Left lung (tissue), 10 donors: ENCODE results near the gene ZSCAN10. TPM values are rescaled to one million over a fixed set of nuclear protein-coding genes. Genes with fewer than 3 reads are reported as not detected.

Experiments
- ATAC-seq: fragments of 200-7000 bp; cut with Tn5 transposase; one replicate; pipeline ENCODE4 v1.9.1; 2020; ENCODE audit warnings: moderate library complexity
- DNase-seq, 4 donors: peaks; one replicate each; pipeline ENCODE4 v3.0.0-alpha.2; 2013 to 2020
- H3K27ac ChIP-seq, 2 donors: fragments of 200-600 bp; sonication (generic) in 1 of 2; one replicate each; pipeline versions ENCODE4 v1.5.0 to v1.8.0; 2020 to 2021
- H3K27me3 ChIP-seq, 2 donors: fragments of 200-600 bp; sonication (generic) in 1 of 2; one replicate each; pipeline versions ENCODE4 v1.5.0 to v1.8.0; 2020 to 2021
- H3K36me3 ChIP-seq, 2 donors: fragments of 200-600 bp; sonication (generic) in 1 of 2; one replicate each; pipeline versions ENCODE4 v1.5.0 to v1.8.0; 2020 to 2021
- H3K4me1 ChIP-seq, 2 donors: fragments of 200-600 bp; one replicate each; pipeline ENCODE4 v1.8.0; 2021
- H3K4me3 ChIP-seq, 2 donors: fragments of 200-600 bp; sonication (generic) in 1 of 2; one replicate each; pipeline versions ENCODE4 v1.5.0 to v1.8.0; 2020 to 2021; ENCODE audit warnings: mild to moderate bottlenecking in 1 of 2
- H3K9me3 ChIP-seq, 2 donors: fragments of 200-600 bp; sonication (generic) in 1 of 2; one replicate each; pipeline versions ENCODE4 v1.5.0 to v1.8.0; 2020 to 2021
- intact Hi-C, 2 donors: fragments of 100-400 bp; cut with DNase I; formaldehyde crosslinking; loops; one replicate each; pipeline versions ENCODE4 v1.11.2 to v1.14.2; 2022
- polyA plus RNA-seq, 6 donors: library from polyadenylated mRNA; unstranded; fragments of 120-200 nt; gene quantifications; one replicate each; pipeline ENCODE4 v1.2.1, GENCODE V29; 2013; ENCODE audit not compliant: insufficient read length in 6 of 6
- total RNA-seq, 2 donors: library from RNA; stranded (reverse); fragmentation: NEBNext Ultra II Directional; extraction: Animal tissue kit (Norgen Biotek cat#: 25700); gene quantifications; one replicate each; pipeline ENCODE4 v1.2.1, GENCODE V29; 2021
- TF ChIP-seq, protein P1 (sequence below), 2 donors: fragments of 200-600 bp; sonication (generic) in 1 of 2; IDR thresholded peaks; one replicate each; pipeline versions ENCODE4 v1.5.0 to v1.8.0; 2021; ENCODE audit warnings: antibody characterized with exemption in 2 of 2
- donor health status: DM: no; HTN: yes; CAD: no.
- donor health status: DM: no; HTN: no; CAD: no.

The ZSCAN10 gene
- total and polyA plus RNA-seq, 8 donors = 0.13 TPM; not detected in 7

GRCh38 chr16:3123986-3124886 is 25.1 kb upstream of the ZSCAN10 start:
- ATAC-seq (peak; percentile 98), DNase-seq (peak; percentile 96 to 98 (median 97))
- Histone ChIP-seq H3K4me3 (peak overlapping the region; percentile 58 to 72), H3K9me3 (no peaks in the 10 kb centered on the region), H3K4me1 (peaks cover 10 to 27% of the 10 kb centered on the region in 2 donors), H3K36me3 (peaks cover 0 to 16% of the 10 kb centered on the region in 2 donors), H3K27me3 (no peaks in the 10 kb centered on the region), H3K27ac (peak overlapping the region; percentile 61 to 89)
- TF ChIP-seq, protein P1, sequence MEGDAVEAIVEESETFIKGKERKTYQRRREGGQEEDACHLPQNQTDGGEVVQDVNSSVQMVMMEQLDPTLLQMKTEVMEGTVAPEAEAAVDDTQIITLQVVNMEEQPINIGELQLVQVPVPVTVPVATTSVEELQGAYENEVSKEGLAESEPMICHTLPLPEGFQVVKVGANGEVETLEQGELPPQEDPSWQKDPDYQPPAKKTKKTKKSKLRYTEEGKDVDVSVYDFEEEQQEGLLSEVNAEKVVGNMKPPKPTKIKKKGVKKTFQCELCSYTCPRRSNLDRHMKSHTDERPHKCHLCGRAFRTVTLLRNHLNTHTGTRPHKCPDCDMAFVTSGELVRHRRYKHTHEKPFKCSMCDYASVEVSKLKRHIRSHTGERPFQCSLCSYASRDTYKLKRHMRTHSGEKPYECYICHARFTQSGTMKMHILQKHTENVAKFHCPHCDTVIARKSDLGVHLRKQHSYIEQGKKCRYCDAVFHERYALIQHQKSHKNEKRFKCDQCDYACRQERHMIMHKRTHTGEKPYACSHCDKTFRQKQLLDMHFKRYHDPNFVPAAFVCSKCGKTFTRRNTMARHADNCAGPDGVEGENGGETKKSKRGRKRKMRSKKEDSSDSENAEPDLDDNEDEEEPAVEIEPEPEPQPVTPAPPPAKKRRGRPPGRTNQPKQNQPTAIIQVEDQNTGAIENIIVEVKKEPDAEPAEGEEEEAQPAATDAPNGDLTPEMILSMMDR (IDR thresholded peaks at IDR 0.05) = no peak
- intact Hi-C loops = no loop called here

DNA sequence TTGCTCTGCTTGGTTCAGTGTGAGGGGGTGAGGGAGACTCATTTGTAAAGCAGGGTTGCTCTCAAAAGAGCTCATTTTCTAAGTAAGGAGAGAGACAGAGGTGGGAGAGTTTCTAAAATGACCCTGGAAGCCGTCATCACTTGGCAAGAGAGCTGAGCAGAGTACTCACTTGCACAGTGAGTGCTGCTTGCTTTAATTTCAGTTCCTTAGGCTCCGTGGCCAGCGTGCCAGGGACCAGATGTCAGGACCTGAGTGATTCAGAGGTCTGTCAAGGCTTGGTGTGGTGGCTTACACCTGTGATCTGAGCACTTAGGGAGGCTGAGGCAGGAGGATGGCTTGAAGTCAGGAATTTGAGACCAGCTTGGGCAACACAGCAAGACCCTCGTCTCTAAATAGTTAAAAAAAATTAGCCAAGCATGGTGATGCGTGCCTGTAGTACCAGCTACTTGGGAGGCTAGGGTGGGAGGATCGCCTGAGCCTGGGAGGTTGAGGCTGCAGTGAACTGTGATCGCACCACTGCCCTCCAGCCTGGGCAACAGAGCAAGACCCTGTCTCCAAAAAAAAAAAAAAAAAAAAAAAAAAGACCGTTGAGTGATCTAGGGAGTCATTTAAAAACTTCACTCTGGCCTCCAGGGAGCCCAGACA is 24.0 kb upstream of the ZSCAN10 start:
- Histone ChIP-seq H3K27me3 (no peaks in the 10 kb centered on the region), H3K27ac (no peak overlapping the region), H3K4me3 (no peak overlapping the region), H3K4me1 (peaks cover 5 to 17% of the 10 kb centered on the region in 2 donors), H3K36me3 (peaks cover 0 to 28% of the 10 kb centered on the region in 2 donors), H3K9me3 (no peaks in the 10 kb centered on the region)
- peak in 1 of 4 donors; percentile 20 for DNase-seq
- intact Hi-C loops = no loop called here
- no peak for ATAC-seq
- TF ChIP-seq, protein P1 (IDR thresholded peaks at IDR 0.05) = no peak

DNA sequence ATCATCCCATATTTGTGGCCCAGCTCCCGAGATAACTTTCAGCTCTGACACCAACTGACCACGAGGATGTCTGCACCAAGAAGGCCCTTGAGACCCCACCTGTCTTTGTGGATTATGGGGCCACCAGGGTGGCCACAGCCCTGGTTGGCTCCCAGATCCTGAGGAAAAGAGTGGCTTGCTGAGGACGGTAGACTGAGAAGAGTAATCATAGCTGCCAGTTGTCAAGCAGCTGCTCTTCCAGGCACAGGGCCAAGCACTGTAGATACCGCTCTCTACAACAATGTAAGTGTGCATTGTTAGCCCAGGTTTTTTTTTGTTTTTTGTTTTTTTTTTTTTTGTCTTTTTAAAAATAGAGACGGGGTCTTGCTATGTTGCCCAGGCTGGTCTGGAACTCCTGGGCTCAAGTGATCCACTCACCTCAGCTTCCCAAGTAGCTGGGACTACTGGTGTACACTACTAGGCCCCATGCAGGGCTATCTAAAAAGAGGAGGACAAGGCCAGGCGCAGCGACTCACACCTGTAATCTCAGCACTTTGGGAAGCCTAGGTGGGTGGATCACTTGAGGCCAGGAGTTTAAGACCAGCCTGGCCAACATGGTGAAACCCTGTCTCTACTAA is 22.9 kb upstream of the ZSCAN10 start:
- intact Hi-C loops = no loop called here
- TF ChIP-seq, protein P1 (IDR thresholded peaks at IDR 0.05) = no peak
- no peak overlapping the region for H3K27ac ChIP-seq
- H3K36me3 ChIP-seq = peaks cover 0 to 36% of the 10 kb centered on the region in 2 donors
- no peaks in the 10 kb centered on the region for H3K9me3 ChIP-seq
- H3K4me1 ChIP-seq = peaks cover 5 to 15% of the 10 kb centered on the region in 2 donors
- no peak for ATAC-seq
- peak in 2 of 4 donors; percentile 11 to 74 for DNase-seq
- no peaks in the 10 kb centered on the region for H3K27me3 ChIP-seq
- H3K4me3 ChIP-seq = no peak overlapping the region

DNA sequence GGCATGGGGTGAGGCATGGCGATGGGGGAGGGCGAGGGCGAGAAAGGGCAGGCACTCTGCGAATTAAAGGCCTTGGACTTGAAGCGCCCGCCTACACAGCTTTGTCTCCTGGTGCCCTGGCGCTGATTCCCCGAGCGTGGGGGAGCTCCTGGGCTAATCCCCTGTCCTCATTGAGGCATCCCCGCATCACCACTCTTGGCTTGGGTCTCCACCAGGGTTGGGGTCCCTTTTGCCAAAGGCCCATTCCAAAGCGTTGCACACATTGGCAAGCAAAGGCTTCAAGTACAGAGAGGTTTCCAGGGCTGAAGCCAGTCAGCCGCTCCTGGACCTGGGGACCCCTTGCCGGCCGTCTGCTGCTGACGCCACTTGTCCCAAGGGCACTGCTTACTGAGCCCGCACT is 21.3 kb upstream of the ZSCAN10 start:
- intact Hi-C loops = no loop called here
- Histone ChIP-seq H3K27ac (no peak overlapping the region), H3K27me3 (no peaks in the 10 kb centered on the region), H3K4me3 (no peak overlapping the region), H3K9me3 (no peaks in the 10 kb centered on the region), H3K36me3 (peaks cover 0 to 49% of the 10 kb centered on the region in 2 donors), H3K4me1 (peaks cover 5 to 14% of the 10 kb centered on the region in 2 donors)
- DNase-seq (no peak), ATAC-seq (no peak)
- TF ChIP-seq, protein P1 (IDR thresholded peaks at IDR 0.05) = no peak
